Measurements from ENCODE around the gene ELANE.

The ELANE gene

GRCh38 chr19:896434-896833 is 44.3 kb downstream of the ELANE start:
- CTCF ChIA-PET = interaction anchor here (1.0 to 1.5 kb wide), 3 partner anchors 9 to 14 kb away, joined by 3 to 4 read pairs (median 3); no protein-coding TSS in a partner anchor
- H3K9me3 ChIP-seq (ENCODE audit: control extremely low read depth in 1 of 5, control insufficient read depth in 4 of 5, insufficient read depth in 2 of 5, low read depth in 1 of 5, low read length in 4 of 5) = no peaks in the 10 kb centered on the region
- H3K4me1 ChIP-seq (ENCODE audit: control extremely low read depth in 1 of 4, control insufficient read depth in 4 of 4, insufficient read depth in 4 of 4, low read length in 3 of 4) = peaks cover 0 to 12% (median 6%) of the 10 kb centered on the region in 4 experiments
- H3K4me3 ChIP-seq (ENCODE audit: control insufficient read depth in 1 of 7, extremely low read depth in 1 of 7, insufficient read depth in 4 of 7, low read depth in 2 of 7, low read length in 6 of 7) = no peak overlapping the region
- no peaks in the 10 kb centered on the region for H3K27me3 ChIP-seq (replicated peaks in 2 of 5; ENCODE audit: control insufficient read depth in 4 of 5, insufficient read depth in 5 of 5, low read length in 4 of 5)
- peaks cover 2 to 45% (median 21%) of the 10 kb centered on the region in 4 experiments for H3K36me3 ChIP-seq (ENCODE audit: control insufficient read depth in 4 of 4, insufficient read depth in 4 of 4, low read length in 3 of 4)
- POLR2A ChIA-PET = interaction anchor here (0.9 to 1.6 kb wide), 2 partner anchors 10 to 12 kb away, joined by 3 to 4 read pairs; no protein-coding TSS in a partner anchor
- no peak for DNase-seq
- no peak overlapping the region for H3K27ac ChIP-seq (ENCODE audit: insufficient read depth in 1 of 2, low read depth in 1 of 2, low read length in 2 of 2, poor library complexity in 1 of 2, severe bottlenecking in 2 of 2)
- WGBS (ENCODE audit: insufficient coverage) = 97% methylated on average over 5 of the region's 10 CpGs

- H3K4me1 ChIP-seq (ENCODE audit: control extremely low read depth in 1 of 4, control insufficient read depth in 4 of 4, insufficient read depth in 4 of 4, low read length in 3 of 4) = peaks cover 0 to 9% (median 3%) of the 10 kb centered on the region in 4 experiments
- no peak overlapping the region for H3K4me3 ChIP-seq (ENCODE audit: control insufficient read depth in 1 of 7, extremely low read depth in 1 of 7, insufficient read depth in 4 of 7, low read depth in 2 of 7, low read length in 6 of 7)
- no peak overlapping the region for H3K27ac ChIP-seq (ENCODE audit: insufficient read depth in 1 of 2, low read depth in 1 of 2, low read length in 2 of 2, poor library complexity in 1 of 2, severe bottlenecking in 2 of 2)
- peaks cover 5 to 49% (median 23%) of the 10 kb centered on the region in 4 experiments for H3K36me3 ChIP-seq (ENCODE audit: control insufficient read depth in 4 of 4, insufficient read depth in 4 of 4, low read length in 3 of 4)
- ChIA-PET CTCF (interaction anchor here (1.0 to 1.5 kb wide), 2 partner anchors 10 to 13 kb away, joined by 3 read pairs; no protein-coding TSS in a partner anchor), POLR2A (interaction anchor here (1.6 kb wide), 1 partner anchor 12 kb away, joined by 4 read pairs; no protein-coding TSS in a partner anchor)
- H3K27me3 ChIP-seq (replicated peaks in 2 of 5; ENCODE audit: control insufficient read depth in 4 of 5, insufficient read depth in 5 of 5, low read length in 4 of 5) = no peaks in the 10 kb centered on the region
- 96% methylated on average over 10 of the region's 11 CpGs for WGBS (ENCODE audit: insufficient coverage)
- no peaks in the 10 kb centered on the region for H3K9me3 ChIP-seq (ENCODE audit: control extremely low read depth in 1 of 5, control insufficient read depth in 4 of 5, insufficient read depth in 2 of 5, low read depth in 1 of 5, low read length in 4 of 5)
- DNase-seq = no peak
Observed at GRCh38 chr19:896999-897398, 44.9 kb downstream of the ELANE start.

- POLR2A ChIA-PET = interaction anchor here (1.6 kb wide), 1 partner anchor 11 kb away, joined by 4 read pairs; no protein-coding TSS in a partner anchor
- H3K27me3 ChIP-seq (replicated peaks in 2 of 5; ENCODE audit: control insufficient read depth in 4 of 5, insufficient read depth in 5 of 5, low read length in 4 of 5) = no peaks in the 10 kb centered on the region
- H3K4me1 ChIP-seq (ENCODE audit: control extremely low read depth in 1 of 4, control insufficient read depth in 4 of 4, insufficient read depth in 4 of 4, low read length in 3 of 4) = peaks cover 0 to 5% (median 0%) of the 10 kb centered on the region in 4 experiments
- no peaks in the 10 kb centered on the region for H3K9me3 ChIP-seq (ENCODE audit: control extremely low read depth in 1 of 5, control insufficient read depth in 4 of 5, insufficient read depth in 2 of 5, low read depth in 1 of 5, low read length in 4 of 5)
- H3K4me3 ChIP-seq (ENCODE audit: control insufficient read depth in 1 of 7, extremely low read depth in 1 of 7, insufficient read depth in 4 of 7, low read depth in 2 of 7, low read length in 6 of 7) = no peak overlapping the region
- CTCF ChIA-PET = interaction anchor here (1.0 kb wide), 1 partner anchor 10 kb away, joined by 3 read pairs; no protein-coding TSS in a partner anchor
- H3K27ac ChIP-seq (ENCODE audit: insufficient read depth in 1 of 2, low read depth in 1 of 2, low read length in 2 of 2, poor library complexity in 1 of 2, severe bottlenecking in 2 of 2) = no peak overlapping the region
- DNase-seq = no peak
- peaks cover 5 to 51% (median 24%) of the 10 kb centered on the region in 4 experiments for H3K36me3 ChIP-seq (ENCODE audit: control insufficient read depth in 4 of 4, insufficient read depth in 4 of 4, low read length in 3 of 4)
- 95% methylated on average over 24 of the region's 26 CpGs for WGBS (ENCODE audit: insufficient coverage)
Observed at GRCh38 chr19:897442-898039, 45.4 kb downstream of the ELANE start.

GRCh38 chr19:898663-899062 is 46.6 kb downstream of the ELANE start:
- WGBS (ENCODE audit: insufficient coverage) = 93% methylated on average over 17 of the region's 20 CpGs
- Histone ChIP-seq H3K4me1 (ENCODE audit: control extremely low read depth in 1 of 4, control insufficient read depth in 4 of 4, insufficient read depth in 4 of 4, low read length in 3 of 4) (peaks cover 0 to 4% (median 0%) of the 10 kb centered on the region in 4 experiments), H3K27ac (ENCODE audit: insufficient read depth in 1 of 2, low read depth in 1 of 2, low read length in 2 of 2, poor library complexity in 1 of 2, severe bottlenecking in 2 of 2) (no peak overlapping the region), H3K27me3 (replicated peaks in 2 of 5; ENCODE audit: control insufficient read depth in 4 of 5, insufficient read depth in 5 of 5, low read length in 4 of 5) (no peaks in the 10 kb centered on the region), H3K9me3 (ENCODE audit: control extremely low read depth in 1 of 5, control insufficient read depth in 4 of 5, insufficient read depth in 2 of 5, low read depth in 1 of 5, low read length in 4 of 5) (no peaks in the 10 kb centered on the region), H3K36me3 (ENCODE audit: control insufficient read depth in 4 of 4, insufficient read depth in 4 of 4, low read length in 3 of 4) (peaks cover 5 to 55% (median 24%) of the 10 kb centered on the region in 4 experiments), H3K4me3 (ENCODE audit: control insufficient read depth in 1 of 7, extremely low read depth in 1 of 7, insufficient read depth in 4 of 7, low read depth in 2 of 7, low read length in 6 of 7) (no peak overlapping the region)
- no peak for DNase-seq
- ChIA-PET POLR2A (no interaction called here), CTCF (no interaction called here)

- Histone ChIP-seq H3K4me1 (ENCODE audit: control extremely low read depth in 1 of 4, control insufficient read depth in 4 of 4, insufficient read depth in 4 of 4, low read length in 3 of 4) (peaks cover 0 to 2% (median 0%) of the 10 kb centered on the region in 4 experiments), H3K9me3 (ENCODE audit: control extremely low read depth in 1 of 5, control insufficient read depth in 4 of 5, insufficient read depth in 2 of 5, low read depth in 1 of 5, low read length in 4 of 5) (no peaks in the 10 kb centered on the region), H3K27ac (ENCODE audit: insufficient read depth in 1 of 2, low read depth in 1 of 2, low read length in 2 of 2, poor library complexity in 1 of 2, severe bottlenecking in 2 of 2) (no peak overlapping the region), H3K4me3 (ENCODE audit: control insufficient read depth in 1 of 7, extremely low read depth in 1 of 7, insufficient read depth in 4 of 7, low read depth in 2 of 7, low read length in 6 of 7) (no peak overlapping the region), H3K27me3 (replicated peaks in 2 of 5; ENCODE audit: control insufficient read depth in 4 of 5, insufficient read depth in 5 of 5, low read length in 4 of 5) (no peaks in the 10 kb centered on the region), H3K36me3 (ENCODE audit: control insufficient read depth in 4 of 4, insufficient read depth in 4 of 4, low read length in 3 of 4) (peaks cover 5 to 58% (median 26%) of the 10 kb centered on the region in 4 experiments)
- DNase-seq = no peak
- ChIA-PET POLR2A (no interaction called here), CTCF (no interaction called here)
- WGBS (ENCODE audit: insufficient coverage) = 93% methylated on average over 30 of the region's 32 CpGs
Observed at GRCh38 chr19:899336-900042, 47.4 kb downstream of the ELANE start.

- Histone ChIP-seq H3K27ac (ENCODE audit: insufficient read depth in 1 of 2, low read depth in 1 of 2, low read length in 2 of 2, poor library complexity in 1 of 2, severe bottlenecking in 2 of 2) (no peak overlapping the region), H3K9me3 (ENCODE audit: control extremely low read depth in 1 of 5, control insufficient read depth in 4 of 5, insufficient read depth in 2 of 5, low read depth in 1 of 5, low read length in 4 of 5) (no peaks in the 10 kb centered on the region), H3K4me1 (ENCODE audit: control extremely low read depth in 1 of 4, control insufficient read depth in 4 of 4, insufficient read depth in 4 of 4, low read length in 3 of 4) (peaks cover 0 to 2% (median 0%) of the 10 kb centered on the region in 4 experiments), H3K36me3 (ENCODE audit: control insufficient read depth in 4 of 4, insufficient read depth in 4 of 4, low read length in 3 of 4) (peaks cover 5 to 58% (median 26%) of the 10 kb centered on the region in 4 experiments), H3K27me3 (replicated peaks in 2 of 5; ENCODE audit: control insufficient read depth in 4 of 5, insufficient read depth in 5 of 5, low read length in 4 of 5) (no peaks in the 10 kb centered on the region), H3K4me3 (ENCODE audit: control insufficient read depth in 1 of 7, extremely low read depth in 1 of 7, insufficient read depth in 4 of 7, low read depth in 2 of 7, low read length in 6 of 7) (no peak overlapping the region)
- WGBS (ENCODE audit: insufficient coverage) = 95% methylated on average over 13 of the region's 15 CpGs
- DNase-seq = no peak
- POLR2A ChIA-PET = no interaction called here
- CTCF ChIA-PET = no interaction called here
Observed at GRCh38 chr19:900043-900301, 47.9 kb downstream of the ELANE start.

Data from common myeloid progenitor, CD34-positive (primary cell).